ENCODE data around the gene DPYD.

The DPYD gene

GRCh38 chr1:97382206-97382605, 538.6 kb downstream of the DPYD start:
- Histone ChIP-seq H3K27ac (ENCODE audit: insufficient read depth, low read length, poor library complexity, severe bottlenecking) (no peak overlapping the region), H3K27me3 (replicated peaks; ENCODE audit: control insufficient read depth, insufficient read depth, low read length, poor library complexity, severe bottlenecking) (no peaks in the 10 kb centered on the region), H3K36me3 (ENCODE audit: control insufficient read depth, insufficient read depth, low read length) (no peaks in the 10 kb centered on the region), H3K9me3 (ENCODE audit: control insufficient read depth, low read length) (no peaks in the 10 kb centered on the region), H3K4me1 (ENCODE audit: control insufficient read depth, insufficient read depth, low read length, poor library complexity, severe bottlenecking) (no peaks in the 10 kb centered on the region), H3K4me3 (ENCODE audit: insufficient read depth, low read depth, low read length, poor library complexity, severe bottlenecking) (no peak overlapping the region)
- no peak for DNase-seq

DNA sequence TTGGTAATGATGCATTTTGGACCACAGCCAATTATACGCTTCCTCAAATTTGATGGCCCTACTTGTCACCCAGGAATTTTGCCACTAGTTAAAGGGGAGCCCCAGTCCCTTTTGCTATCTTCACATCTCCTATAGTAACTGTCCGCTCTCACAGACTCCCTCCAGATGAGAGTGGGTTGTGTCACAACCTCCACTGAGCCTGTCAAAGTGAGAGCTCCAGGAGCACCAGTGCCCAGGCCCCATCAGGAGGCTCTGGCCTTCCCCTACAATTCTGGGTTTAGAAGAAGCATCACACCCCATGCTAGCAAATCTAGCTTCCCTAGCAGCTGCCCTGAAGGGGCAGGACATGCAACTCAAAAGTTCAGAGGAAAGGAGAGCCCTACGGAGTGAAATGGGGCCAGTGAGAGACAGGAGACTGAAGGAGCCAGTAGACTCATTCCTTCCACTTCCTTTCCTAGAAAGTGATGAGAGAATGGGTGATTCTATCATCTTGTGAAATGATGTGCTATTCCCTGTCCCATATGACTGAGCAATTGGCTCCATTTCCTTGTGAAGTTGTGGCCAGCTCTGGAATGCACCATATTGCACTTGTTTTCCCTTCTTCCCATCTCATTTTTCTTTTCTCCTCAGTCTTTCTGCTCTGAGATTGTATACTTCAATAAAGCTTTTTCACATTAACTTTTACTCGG, 541.3 kb downstream of the DPYD start:
- no peak overlapping the region for H3K27ac ChIP-seq (ENCODE audit: insufficient read depth, low read length, poor library complexity, severe bottlenecking)
- no peak for DNase-seq
- H3K36me3 ChIP-seq (ENCODE audit: control insufficient read depth, insufficient read depth, low read length), result no peaks in the 10 kb centered on the region

DNA sequence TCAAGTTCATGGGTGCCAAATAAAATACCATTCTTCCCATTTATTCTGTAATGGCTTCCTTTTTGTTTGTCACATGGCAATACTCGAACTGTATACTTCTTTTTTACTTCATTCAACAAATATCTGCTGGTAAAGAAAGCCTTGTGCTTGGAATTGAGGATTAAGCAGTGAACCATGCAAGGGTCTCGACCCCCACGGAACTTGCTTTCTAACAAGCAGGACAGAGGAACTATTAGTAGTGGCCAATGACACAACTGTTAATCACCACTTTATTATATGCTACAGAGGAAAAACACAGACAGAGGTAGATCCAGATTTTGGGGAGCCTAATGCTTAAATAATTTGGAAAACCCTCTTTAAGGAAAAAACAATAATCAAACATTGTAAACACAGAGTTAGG, 542.2 kb downstream of the DPYD start:
- no peak overlapping the region for H3K27ac ChIP-seq (ENCODE audit: insufficient read depth, low read length, poor library complexity, severe bottlenecking)
- DNase-seq, result no peak
- H3K36me3 ChIP-seq (ENCODE audit: control insufficient read depth, insufficient read depth, low read length), result no peaks in the 10 kb centered on the region
- H3K27me3 ChIP-seq (replicated peaks; ENCODE audit: control insufficient read depth, insufficient read depth, low read length, poor library complexity, severe bottlenecking), result no peaks in the 10 kb centered on the region
- no peaks in the 10 kb centered on the region for H3K4me1 ChIP-seq (ENCODE audit: control insufficient read depth, insufficient read depth, low read length, poor library complexity, severe bottlenecking)
- H3K4me3 ChIP-seq (ENCODE audit: insufficient read depth, low read depth, low read length, poor library complexity, severe bottlenecking), result no peak overlapping the region
- no peaks in the 10 kb centered on the region for H3K9me3 ChIP-seq (ENCODE audit: control insufficient read depth, low read length)

More for the DNA sequence above, 541.3 kb downstream of the DPYD start:
- no peaks in the 10 kb centered on the region for H3K27me3 ChIP-seq (replicated peaks; ENCODE audit: control insufficient read depth, insufficient read depth, low read length, poor library complexity, severe bottlenecking)
- no peak overlapping the region for H3K4me3 ChIP-seq (ENCODE audit: insufficient read depth, low read depth, low read length, poor library complexity, severe bottlenecking)
- no peaks in the 10 kb centered on the region for H3K9me3 ChIP-seq (ENCODE audit: control insufficient read depth, low read length)
- no peaks in the 10 kb centered on the region for H3K4me1 ChIP-seq (ENCODE audit: control insufficient read depth, insufficient read depth, low read length, poor library complexity, severe bottlenecking)

DNA sequence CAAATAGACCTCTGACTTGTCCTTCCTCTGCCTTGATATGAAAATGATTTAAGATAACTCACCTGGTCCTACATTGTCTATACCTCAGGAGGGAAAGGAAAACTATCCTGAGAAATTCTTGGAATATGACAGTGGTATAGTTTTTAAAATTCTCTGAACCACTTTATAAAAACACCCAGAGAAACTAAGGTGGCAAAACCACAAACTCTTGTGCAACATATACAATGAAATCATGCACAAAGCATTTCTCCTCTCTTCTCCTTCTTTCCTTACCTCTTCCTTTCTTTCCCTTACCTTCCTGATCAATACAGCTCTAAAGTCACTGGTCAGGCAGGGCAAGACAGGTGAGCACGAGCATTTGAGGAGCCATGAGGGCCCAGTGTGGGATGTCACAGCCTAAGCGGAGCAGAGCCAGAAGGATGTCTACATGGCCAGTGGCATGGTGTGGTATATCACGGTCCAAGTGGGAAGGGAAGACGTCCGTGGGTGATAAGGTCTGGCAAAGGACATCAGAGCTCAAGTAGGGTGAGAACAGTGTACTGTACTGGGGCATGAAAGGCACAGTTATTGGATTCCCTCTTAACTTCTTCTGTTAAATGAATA, 543.3 kb downstream of the DPYD start:
- Histone ChIP-seq H3K4me1 (ENCODE audit: control insufficient read depth, insufficient read depth, low read length, poor library complexity, severe bottlenecking) (no peaks in the 10 kb centered on the region), H3K27me3 (replicated peaks; ENCODE audit: control insufficient read depth, insufficient read depth, low read length, poor library complexity, severe bottlenecking) (no peaks in the 10 kb centered on the region), H3K4me3 (ENCODE audit: insufficient read depth, low read depth, low read length, poor library complexity, severe bottlenecking) (no peak overlapping the region), H3K36me3 (ENCODE audit: control insufficient read depth, insufficient read depth, low read length) (no peaks in the 10 kb centered on the region), H3K27ac (ENCODE audit: insufficient read depth, low read length, poor library complexity, severe bottlenecking) (no peak overlapping the region), H3K9me3 (ENCODE audit: control insufficient read depth, low read length) (no peaks in the 10 kb centered on the region)
- no peak for DNase-seq

DNA sequence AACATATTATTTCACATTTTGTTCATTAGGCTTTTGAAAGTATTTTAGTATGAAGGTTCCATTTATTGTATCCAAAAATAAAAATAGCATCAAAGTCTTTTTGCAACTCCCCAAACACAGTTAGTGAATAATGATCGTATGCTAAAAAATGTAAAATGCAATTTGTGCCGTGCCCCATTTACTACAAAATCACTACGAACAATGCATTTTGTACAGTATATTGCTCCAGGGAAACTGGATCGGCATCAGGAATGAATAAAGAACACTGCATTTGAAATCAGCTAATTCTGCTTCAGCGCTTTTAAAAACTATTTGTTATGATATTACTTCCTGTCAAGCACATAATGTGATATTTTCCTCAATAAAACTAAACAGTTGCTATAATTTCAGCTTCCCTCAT, 547.8 kb downstream of the DPYD start:
- Histone ChIP-seq H3K27ac (ENCODE audit: insufficient read depth, low read length, poor library complexity, severe bottlenecking) (no peak overlapping the region), H3K36me3 (ENCODE audit: control insufficient read depth, insufficient read depth, low read length) (no peaks in the 10 kb centered on the region), H3K9me3 (ENCODE audit: control insufficient read depth, low read length) (no peaks in the 10 kb centered on the region), H3K4me1 (ENCODE audit: control insufficient read depth, insufficient read depth, low read length, poor library complexity, severe bottlenecking) (no peaks in the 10 kb centered on the region), H3K4me3 (ENCODE audit: insufficient read depth, low read depth, low read length, poor library complexity, severe bottlenecking) (no peak overlapping the region), H3K27me3 (replicated peaks; ENCODE audit: control insufficient read depth, insufficient read depth, low read length, poor library complexity, severe bottlenecking) (no peaks in the 10 kb centered on the region)
- DNase-seq, result no peak

DNA sequence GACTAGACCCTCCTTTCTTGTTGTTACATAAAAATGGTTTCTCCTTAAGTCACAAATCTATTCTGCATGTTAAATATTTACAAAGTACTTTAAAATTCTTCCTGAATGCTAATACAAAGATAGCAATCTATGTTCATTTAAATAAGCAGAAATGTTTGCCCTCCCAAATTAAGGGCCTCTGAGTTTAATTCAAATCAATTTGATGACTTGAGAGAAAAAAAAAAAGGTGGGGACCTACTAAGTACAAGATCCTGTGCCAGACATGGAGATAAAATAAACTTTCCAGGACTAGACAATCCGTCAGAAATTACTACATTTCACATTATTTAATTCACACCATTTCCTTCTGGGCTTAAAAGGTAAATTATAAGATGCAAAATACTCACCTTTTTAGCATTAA, 548.3 kb downstream of the DPYD start:
- DNase-seq, result no peak
- no peaks in the 10 kb centered on the region for H3K4me1 ChIP-seq (ENCODE audit: control insufficient read depth, insufficient read depth, low read length, poor library complexity, severe bottlenecking)
- H3K4me3 ChIP-seq (ENCODE audit: insufficient read depth, low read depth, low read length, poor library complexity, severe bottlenecking), result no peak overlapping the region
- no peaks in the 10 kb centered on the region for H3K36me3 ChIP-seq (ENCODE audit: control insufficient read depth, insufficient read depth, low read length)
- H3K27ac ChIP-seq (ENCODE audit: insufficient read depth, low read length, poor library complexity, severe bottlenecking), result no peak overlapping the region
- no peaks in the 10 kb centered on the region for H3K9me3 ChIP-seq (ENCODE audit: control insufficient read depth, low read length)
- no peaks in the 10 kb centered on the region for H3K27me3 ChIP-seq (replicated peaks; ENCODE audit: control insufficient read depth, insufficient read depth, low read length, poor library complexity, severe bottlenecking)

DNA sequence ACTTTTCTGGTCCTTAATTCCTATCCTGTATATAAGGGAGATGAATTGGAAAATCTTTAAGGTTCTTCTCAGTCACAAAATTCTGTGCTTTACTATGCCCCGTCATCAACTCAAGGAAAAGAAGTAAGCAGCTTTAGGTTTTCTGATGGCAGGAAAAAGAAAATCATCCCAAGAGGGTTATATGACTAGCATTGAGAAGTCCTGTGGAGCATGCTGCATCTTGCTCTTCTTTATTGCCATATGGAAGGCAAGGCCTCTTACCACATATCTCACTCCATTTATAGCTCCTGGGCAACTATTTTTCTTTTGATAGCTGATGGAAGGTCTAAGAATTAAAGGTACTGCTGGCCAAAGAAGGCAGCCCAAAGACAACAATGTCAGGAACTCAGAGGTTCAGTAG, 552.5 kb downstream of the DPYD start:
- Histone ChIP-seq H3K36me3 (ENCODE audit: control insufficient read depth, insufficient read depth, low read length) (peaks cover 5% of the 10 kb centered on the region), H3K27ac (ENCODE audit: insufficient read depth, low read length, poor library complexity, severe bottlenecking) (no peak overlapping the region), H3K9me3 (ENCODE audit: control insufficient read depth, low read length) (no peaks in the 10 kb centered on the region), H3K4me3 (ENCODE audit: insufficient read depth, low read depth, low read length, poor library complexity, severe bottlenecking) (no peak overlapping the region), H3K27me3 (replicated peaks; ENCODE audit: control insufficient read depth, insufficient read depth, low read length, poor library complexity, severe bottlenecking) (no peaks in the 10 kb centered on the region), H3K4me1 (ENCODE audit: control insufficient read depth, insufficient read depth, low read length, poor library complexity, severe bottlenecking) (no peaks in the 10 kb centered on the region)
- no peak for DNase-seq

DNA sequence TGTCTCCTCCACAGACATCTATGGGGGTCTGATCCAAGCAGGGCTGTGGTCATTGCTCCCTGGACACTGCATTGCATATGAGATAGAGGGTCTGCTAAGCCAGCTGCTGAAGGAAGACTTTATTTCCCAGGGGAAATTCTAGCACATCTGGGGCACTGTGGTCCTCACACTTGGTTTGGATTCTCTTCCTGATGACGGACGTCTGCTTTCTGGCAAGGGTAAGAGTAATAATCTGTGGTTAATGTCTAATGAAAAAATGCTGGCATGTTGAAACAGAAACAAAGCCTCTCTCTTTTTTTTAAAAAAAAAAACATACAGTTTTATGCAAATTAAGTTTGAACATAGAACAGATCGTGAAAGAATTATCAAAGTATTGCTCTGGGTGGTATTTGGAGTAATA, 553.9 kb downstream of the DPYD start:
- H3K36me3 ChIP-seq (ENCODE audit: control insufficient read depth, insufficient read depth, low read length), result peaks cover 5% of the 10 kb centered on the region
- no peaks in the 10 kb centered on the region for H3K27me3 ChIP-seq (replicated peaks; ENCODE audit: control insufficient read depth, insufficient read depth, low read length, poor library complexity, severe bottlenecking)
- H3K27ac ChIP-seq (ENCODE audit: insufficient read depth, low read length, poor library complexity, severe bottlenecking), result no peak overlapping the region
- no peaks in the 10 kb centered on the region for H3K4me1 ChIP-seq (ENCODE audit: control insufficient read depth, insufficient read depth, low read length, poor library complexity, severe bottlenecking)
- no peak for DNase-seq
- no peaks in the 10 kb centered on the region for H3K9me3 ChIP-seq (ENCODE audit: control insufficient read depth, low read length)
- no peak overlapping the region for H3K4me3 ChIP-seq (ENCODE audit: insufficient read depth, low read depth, low read length, poor library complexity, severe bottlenecking)

DNA sequence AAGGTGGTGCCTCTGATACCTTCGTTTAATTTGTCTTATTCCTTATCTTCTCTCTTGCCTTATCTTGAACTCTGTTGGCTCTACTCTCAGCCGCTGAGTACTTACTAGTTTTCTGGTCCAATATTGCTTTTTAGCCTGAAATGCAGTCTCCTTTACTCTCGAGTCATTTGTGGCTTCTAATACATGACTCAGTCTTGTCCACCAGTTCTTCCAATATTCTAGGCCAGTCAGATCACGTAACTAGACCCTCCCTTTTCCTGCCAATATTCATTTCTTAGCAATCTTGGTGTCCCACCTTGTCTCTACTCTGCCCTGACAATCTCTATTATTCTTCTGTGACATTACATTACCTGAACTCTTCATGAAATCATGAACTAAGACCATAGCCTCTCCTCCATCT, 555.8 kb downstream of the DPYD start:
- no peaks in the 10 kb centered on the region for H3K27me3 ChIP-seq (replicated peaks; ENCODE audit: control insufficient read depth, insufficient read depth, low read length, poor library complexity, severe bottlenecking)
- H3K4me3 ChIP-seq (ENCODE audit: insufficient read depth, low read depth, low read length, poor library complexity, severe bottlenecking), result no peak overlapping the region
- H3K9me3 ChIP-seq (ENCODE audit: control insufficient read depth, low read length), result no peaks in the 10 kb centered on the region
- H3K4me1 ChIP-seq (ENCODE audit: control insufficient read depth, insufficient read depth, low read length, poor library complexity, severe bottlenecking), result no peaks in the 10 kb centered on the region
- H3K36me3 ChIP-seq (ENCODE audit: control insufficient read depth, insufficient read depth, low read length), result peaks cover 5% of the 10 kb centered on the region
- no peak overlapping the region for H3K27ac ChIP-seq (ENCODE audit: insufficient read depth, low read length, poor library complexity, severe bottlenecking)
- DNase-seq, result no peak

DNA sequence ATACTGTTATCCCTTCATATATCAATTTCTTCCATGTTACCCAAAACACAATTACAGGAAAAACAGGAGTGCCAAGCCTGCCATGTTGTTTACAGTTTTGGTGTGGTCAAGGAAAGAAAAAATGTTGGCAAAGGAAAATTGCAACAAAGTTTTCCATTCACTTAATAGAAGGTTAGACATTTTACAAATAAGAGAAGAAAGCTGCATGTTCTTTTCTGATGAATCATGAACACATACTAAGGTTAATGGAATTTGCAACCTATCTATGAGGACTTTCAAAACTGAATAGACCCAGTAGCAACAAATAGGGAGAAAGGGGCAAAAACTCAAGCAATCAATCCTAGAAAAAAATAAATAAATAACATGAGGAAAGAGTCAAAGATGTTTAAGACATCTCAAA, 556.7 kb downstream of the DPYD start:
- H3K27me3 ChIP-seq (replicated peaks; ENCODE audit: control insufficient read depth, insufficient read depth, low read length, poor library complexity, severe bottlenecking), result no peaks in the 10 kb centered on the region
- H3K9me3 ChIP-seq (ENCODE audit: control insufficient read depth, low read length), result no peaks in the 10 kb centered on the region
- H3K27ac ChIP-seq (ENCODE audit: insufficient read depth, low read length, poor library complexity, severe bottlenecking), result no peak overlapping the region
- peaks cover 5% of the 10 kb centered on the region for H3K36me3 ChIP-seq (ENCODE audit: control insufficient read depth, insufficient read depth, low read length)
- no peaks in the 10 kb centered on the region for H3K4me1 ChIP-seq (ENCODE audit: control insufficient read depth, insufficient read depth, low read length, poor library complexity, severe bottlenecking)
- no peak for DNase-seq
- no peak overlapping the region for H3K4me3 ChIP-seq (ENCODE audit: insufficient read depth, low read depth, low read length, poor library complexity, severe bottlenecking)
